MCF 10A (cell line): ENCODE measurements around the gene P3H3. TPM values are rescaled to one million over a fixed set of nuclear protein-coding genes. Genes with fewer than 3 reads are reported as not detected.

ENCODE experiments used
- Bru-seq: library from RNA; stranded (reverse); fragments of 400-500 nt; gene quantifications from one replicate; lab custom pipeline; 2021; lab: Mats Ljungman, UMichigan
- BruChase-seq, 2 experiments: library from RNA; stranded (reverse); fragments of 400-500 nt; gene quantifications; one replicate each; lab custom pipeline; 2021; lab: Mats Ljungman, UMichigan
- BruUV-seq: library from RNA; stranded (reverse); fragments of 400-500 nt; replicated peaks from 2 replicates; lab custom pipeline; 2021; lab: Mats Ljungman, UMichigan
- CTCF ChIA-PET: fragments of 300-600 bp; sonication (Branson Sonifier 250); formaldehyde crosslinking; extraction: SDS; loops from one replicate; lab custom pipeline; 2021; ENCODE audit warnings: antibody characterized with exemption, inconsistent platforms; lab: Yijun Ruan, JAX
- POLR2A ChIA-PET: fragments of 300-600, 350-650 bp; sonication (Branson Sonifier 250); formaldehyde crosslinking; extraction: SDS; loops from one replicate; lab custom pipeline; 2020; ENCODE audit warnings: antibody characterized with exemption, inconsistent platforms; lab: Yijun Ruan, JAX
- DNase-seq: peaks from one replicate; pipeline ENCODE4 v3.0.0-alpha.2; 2018; ENCODE audit not compliant: unreplicated experiment
- H3K27ac Mint-ChIP-seq: one replicate; pipeline ENCODE4 v1.8.0; 2022; ENCODE audit warnings: mild to moderate bottlenecking, low read depth, mixed read lengths; ENCODE audit not compliant: unreplicated experiment
- H3K27me3 Mint-ChIP-seq: one replicate; pipeline ENCODE4 v1.8.0; 2022; ENCODE audit warnings: mixed read lengths; ENCODE audit not compliant: insufficient read depth, unreplicated experiment
- H3K36me3 Mint-ChIP-seq: one replicate; pipeline ENCODE4 v1.8.0; 2022; ENCODE audit warnings: mild to moderate bottlenecking, moderate library complexity, mixed read lengths; ENCODE audit not compliant: insufficient read depth, unreplicated experiment
- H3K4me1 Mint-ChIP-seq: one replicate; pipeline ENCODE4 v1.8.0; 2022; ENCODE audit warnings: mixed read lengths; ENCODE audit not compliant: insufficient read depth, unreplicated experiment
- H3K4me3 Mint-ChIP-seq: one replicate; pipeline ENCODE4 v1.8.0; 2022; ENCODE audit warnings: mild to moderate bottlenecking, moderate library complexity, mixed read lengths; ENCODE audit not compliant: unreplicated experiment
- H3K9me3 Mint-ChIP-seq: one replicate; pipeline ENCODE4 v1.8.0; 2022; ENCODE audit warnings: mixed read lengths; ENCODE audit not compliant: unreplicated experiment
- CTCF ChIP-seq: fragments of 200-600 bp; IDR thresholded peaks from one replicate; pipeline ENCODE4 v1.8.0; 2022; ENCODE audit warnings: antibody characterized with exemption, mild to moderate bottlenecking; ENCODE audit not compliant: unreplicated experiment
- intact Hi-C: fragments of 100-400 bp; cut with micrococcal nuclease; formaldehyde crosslinking; loops from 2 replicates; pipeline ENCODE4 v1.14.1; 2022
- long read RNA-seq: library from polyadenylated mRNA; stranded (forward); transcript quantifications from one replicate; pipeline ENCODE4 v2.0.0, GENCODE V29; 2022
- total RNA-seq: library from RNA; stranded (reverse); gene quantifications from 2 replicates; pipeline ENCODE4 v1.2.3, GENCODE V29; 2022

P3H3 gene, protein sequence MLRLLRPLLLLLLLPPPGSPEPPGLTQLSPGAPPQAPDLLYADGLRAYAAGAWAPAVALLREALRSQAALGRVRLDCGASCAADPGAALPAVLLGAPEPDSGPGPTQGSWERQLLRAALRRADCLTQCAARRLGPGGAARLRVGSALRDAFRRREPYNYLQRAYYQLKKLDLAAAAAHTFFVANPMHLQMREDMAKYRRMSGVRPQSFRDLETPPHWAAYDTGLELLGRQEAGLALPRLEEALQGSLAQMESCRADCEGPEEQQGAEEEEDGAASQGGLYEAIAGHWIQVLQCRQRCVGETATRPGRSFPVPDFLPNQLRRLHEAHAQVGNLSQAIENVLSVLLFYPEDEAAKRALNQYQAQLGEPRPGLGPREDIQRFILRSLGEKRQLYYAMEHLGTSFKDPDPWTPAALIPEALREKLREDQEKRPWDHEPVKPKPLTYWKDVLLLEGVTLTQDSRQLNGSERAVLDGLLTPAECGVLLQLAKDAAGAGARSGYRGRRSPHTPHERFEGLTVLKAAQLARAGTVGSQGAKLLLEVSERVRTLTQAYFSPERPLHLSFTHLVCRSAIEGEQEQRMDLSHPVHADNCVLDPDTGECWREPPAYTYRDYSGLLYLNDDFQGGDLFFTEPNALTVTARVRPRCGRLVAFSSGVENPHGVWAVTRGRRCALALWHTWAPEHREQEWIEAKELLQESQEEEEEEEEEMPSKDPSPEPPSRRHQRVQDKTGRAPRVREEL
- total RNA-seq (0.47 and 1.3 TPM in 2 replicates), Bru-seq, nascent RNA (percentile 17 among the genes with signal in this experiment), BruChase-seq, experiment 1, labeled RNA remaining after a 6-hour chase (percentile 20 among the genes with signal in this experiment), BruChase-seq, experiment 2, labeled RNA remaining after a 2-hour chase (percentile 11 among the genes with signal in this experiment)
- long read RNA-seq, partial matches to known transcripts = 1 of 2 reads
- long read RNA-seq, other reads (novel, unspliced or antisense) = 0 of 2 reads

DNA sequence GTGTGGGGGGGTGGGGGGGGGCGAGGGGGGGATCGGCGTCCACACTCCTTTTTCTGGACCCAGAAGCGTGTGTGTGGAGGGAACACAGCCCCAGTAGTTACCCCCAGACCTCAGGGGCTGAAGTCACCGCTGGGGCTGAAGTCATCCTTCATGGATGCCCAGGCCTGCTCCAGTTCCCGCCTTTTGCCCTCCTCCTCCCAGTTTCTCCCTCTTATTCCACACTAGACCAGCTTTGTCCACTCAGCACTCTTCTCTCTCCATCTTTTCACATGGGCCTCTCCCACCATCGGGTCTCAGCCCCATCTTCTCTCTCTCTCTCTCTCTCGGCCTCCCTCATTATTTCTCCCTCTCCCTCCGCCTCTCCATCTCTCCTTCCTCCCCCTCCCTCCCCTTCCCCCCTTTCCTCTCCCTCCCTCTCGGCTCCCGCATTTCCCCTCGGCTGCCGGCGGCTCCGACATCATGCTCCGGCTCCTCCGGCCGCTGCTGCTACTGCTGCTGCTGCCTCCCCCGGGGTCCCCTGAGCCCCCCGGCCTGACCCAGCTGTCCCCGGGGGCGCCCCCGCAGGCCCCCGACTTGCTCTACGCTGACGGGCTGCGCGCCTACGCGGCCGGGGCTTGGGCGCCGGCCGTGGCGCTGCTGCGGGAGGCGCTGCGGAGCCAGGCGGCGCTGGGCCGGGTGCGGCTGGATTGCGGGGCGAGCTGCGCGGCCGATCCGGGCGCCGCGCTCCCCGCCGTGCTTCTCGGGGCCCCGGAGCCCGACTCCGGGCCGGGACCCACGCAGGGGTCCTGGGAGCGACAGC, at the start of gene P3H3:
Gene P3H3 (plus strand): TSS at position 426 of the 799 bp plus-strand sequence. CDS start 34 bp downstream, at position 460.
- POLR2A ChIA-PET = interaction anchor here (0.6 to 0.7 kb wide), 2 partner anchors 42 to 75 kb away, joined by 3 to 4 read pairs; partner anchors contain the start of gene MLF2
- no TSS peak for BruUV-seq
- peak; percentile 40 for DNase-seq
- Mint-ChIP-seq H3K4me3 (peak within 1 kb of the TSS; percentile 77), H3K9me3 (no peaks in the 10 kb centered on the region), H3K27me3 (peaks cover 87% of the 10 kb centered on the region), H3K27ac (no peak within 1 kb of the TSS), H3K4me1 (peaks cover 29% of the 10 kb centered on the region), H3K36me3 (no peaks in the 10 kb centered on the region)
- intact Hi-C loops = no loop called here
- CTCF ChIA-PET = interaction anchor here (1.1 to 8.7 kb wide), 3 partner anchors 20 to 75 kb away, joined by 4 to 74 read pairs (median 42); partner anchors contain the start of gene MLF2
- no peak for TF ChIP-seq CTCF

DNA sequence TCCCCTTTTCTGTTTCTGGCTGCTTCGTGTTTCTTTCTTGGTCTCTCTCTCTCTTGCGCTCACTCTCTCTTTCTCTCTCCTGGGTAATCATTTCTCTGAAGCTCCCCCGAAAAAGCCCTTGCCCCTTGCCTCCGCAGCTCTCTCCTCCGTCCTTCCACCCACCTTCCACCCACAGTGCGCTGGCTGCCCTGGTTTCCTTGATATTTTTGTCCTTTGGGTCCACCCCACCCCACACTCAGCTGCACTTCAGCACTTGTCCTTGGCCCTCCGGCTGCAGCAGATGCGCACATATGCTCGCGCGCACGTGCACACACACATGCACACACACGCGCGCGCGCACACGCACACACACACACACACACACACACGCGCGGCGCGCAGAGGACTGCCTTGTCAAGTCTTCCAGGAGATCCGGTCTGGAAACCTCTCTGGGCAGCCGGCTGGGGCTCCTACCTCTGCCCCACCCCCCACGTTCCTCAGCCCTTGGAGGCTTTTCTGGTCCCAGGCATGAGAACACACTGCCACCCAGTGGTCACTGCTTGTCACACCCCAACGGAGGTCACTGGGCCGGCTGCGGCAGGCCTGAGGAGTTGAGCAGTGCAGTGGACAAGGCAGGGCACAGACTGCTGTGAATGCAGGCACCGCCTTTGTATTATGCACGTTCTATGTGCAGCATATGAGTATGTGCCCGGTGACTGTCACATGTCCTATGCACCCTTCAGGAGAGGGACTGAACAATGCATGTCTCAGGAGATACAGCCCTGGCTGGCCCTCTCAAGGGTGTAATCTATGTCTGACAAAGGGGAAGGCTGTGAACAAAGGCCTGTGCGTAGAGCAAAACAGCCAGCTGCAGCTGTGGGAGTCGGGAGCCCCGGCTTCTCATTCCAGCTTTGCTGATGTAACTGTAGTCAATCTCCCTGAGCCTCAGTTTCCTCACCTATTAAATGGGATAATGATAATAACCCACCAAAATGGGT, 49.3 kb upstream of the P3H3 start:
- peak; percentile 94 for TF ChIP-seq CTCF
- Mint-ChIP-seq H3K27me3 (no peaks in the 10 kb centered on the region), H3K4me1 (peaks cover 10% of the 10 kb centered on the region), H3K36me3 (no peaks in the 10 kb centered on the region), H3K9me3 (no peaks in the 10 kb centered on the region), H3K4me3 (peak overlapping the region; percentile 65), H3K27ac (no peak overlapping the region)
- ChIA-PET CTCF (interaction anchor here (0.6 to 7.4 kb wide), 29 partner anchors 9 to 1248 kb away, joined by 3 to 110 read pairs (median 4); partner anchors contain the start of genes MLF2 and PTMS), POLR2A (interaction anchor here (1.0 to 1.8 kb wide), 3 partner anchors 25 to 55 kb away, joined by 5 to 10 read pairs (median 5); partner anchors contain the start of genes COPS7A and MLF2)
- DNase-seq = peak; percentile 94
- intact Hi-C loops = loop anchor here (1.0 to 5.0 kb wide), 5 partner anchors 12 to 212 kb away; partner anchors contain the start of genes MLF2 and NOP2
- no TSS peak for BruUV-seq
